ENCODE measurements around the gene SMIM24.
A peak's percentile ranks its signal among the peaks of the same experiment; 100 is the strongest.
"Not testable (repeated sequence)": the region's sequence is repeated elsewhere in the genome, so short reads cannot be mapped to it uniquely, and the experiment has no call there.

Gene SMIM24

GRCh38 chr19:3455960-3456601 lies 24.2 kb downstream of the SMIM24 start:
- no peak for DNase-seq (ENCODE audit: low read depth)

- no peak for DNase-seq (ENCODE audit: low read depth)
Observed at GRCh38 chr19:3455393-3455955, 24.9 kb downstream of the SMIM24 start.

- no peak for DNase-seq (ENCODE audit: low read depth)
Observed at GRCh38 chr19:3454656-3455392, 25.5 kb downstream of the SMIM24 start.

- no peak for DNase-seq (ENCODE audit: low read depth)
Observed at GRCh38 chr19:3453840-3454239, 26.5 kb downstream of the SMIM24 start.

- not testable (repeated sequence) for DNase-seq (ENCODE audit: low read depth)
Observed at GRCh38 chr19:3452942-3453214, 27.4 kb downstream of the SMIM24 start.

- no peak for DNase-seq (ENCODE audit: low read depth)
Observed at GRCh38 chr19:3452171-3452941, 28.0 kb downstream of the SMIM24 start.

GRCh38 chr19:3451451-3451866 lies 28.9 kb downstream of the SMIM24 start:
- DNase-seq (ENCODE audit: low read depth), result no peak

GRCh38 chr19:3450796-3451411 lies 29.4 kb downstream of the SMIM24 start:
- no peak for DNase-seq (ENCODE audit: low read depth)

- DNase-seq (ENCODE audit: low read depth), result no peak
Observed at GRCh38 chr19:3448616-3449334, 31.6 kb downstream of the SMIM24 start.

GRCh38 chr19:3446657-3447056 lies 33.7 kb downstream of the SMIM24 start:
- not testable (repeated sequence) for DNase-seq (ENCODE audit: low read depth)

- no peak for DNase-seq (ENCODE audit: low read depth)
Observed at GRCh38 chr19:3444695-3445234, 35.6 kb downstream of the SMIM24 start.

- no peak for DNase-seq (ENCODE audit: low read depth)
Observed at GRCh38 chr19:3443840-3444694, 36.3 kb downstream of the SMIM24 start.

- no peak for DNase-seq (ENCODE audit: low read depth)
Observed at GRCh38 chr19:3442487-3443071, 37.7 kb downstream of the SMIM24 start.

- DNase-seq (ENCODE audit: low read depth), result no peak
Observed at GRCh38 chr19:3441986-3442329, 38.4 kb downstream of the SMIM24 start.

GRCh38 chr19:3441089-3441985 lies 39.0 kb downstream of the SMIM24 start:
- DNase-seq (ENCODE audit: low read depth), result no peak

GRCh38 chr19:3440082-3440481 lies 40.2 kb downstream of the SMIM24 start:
- peak; percentile 13 for DNase-seq (ENCODE audit: low read depth)

- DNase-seq (ENCODE audit: low read depth), result peak; percentile 85
Observed at GRCh38 chr19:3434630-3435553, 45.4 kb downstream of the SMIM24 start.

All from T-helper 22 cell (primary cell).